ENCODE results near the gene SPINK4.
A peak's percentile ranks its signal among the peaks of the same experiment; 100 is the strongest.

Gene SPINK4

DNA sequence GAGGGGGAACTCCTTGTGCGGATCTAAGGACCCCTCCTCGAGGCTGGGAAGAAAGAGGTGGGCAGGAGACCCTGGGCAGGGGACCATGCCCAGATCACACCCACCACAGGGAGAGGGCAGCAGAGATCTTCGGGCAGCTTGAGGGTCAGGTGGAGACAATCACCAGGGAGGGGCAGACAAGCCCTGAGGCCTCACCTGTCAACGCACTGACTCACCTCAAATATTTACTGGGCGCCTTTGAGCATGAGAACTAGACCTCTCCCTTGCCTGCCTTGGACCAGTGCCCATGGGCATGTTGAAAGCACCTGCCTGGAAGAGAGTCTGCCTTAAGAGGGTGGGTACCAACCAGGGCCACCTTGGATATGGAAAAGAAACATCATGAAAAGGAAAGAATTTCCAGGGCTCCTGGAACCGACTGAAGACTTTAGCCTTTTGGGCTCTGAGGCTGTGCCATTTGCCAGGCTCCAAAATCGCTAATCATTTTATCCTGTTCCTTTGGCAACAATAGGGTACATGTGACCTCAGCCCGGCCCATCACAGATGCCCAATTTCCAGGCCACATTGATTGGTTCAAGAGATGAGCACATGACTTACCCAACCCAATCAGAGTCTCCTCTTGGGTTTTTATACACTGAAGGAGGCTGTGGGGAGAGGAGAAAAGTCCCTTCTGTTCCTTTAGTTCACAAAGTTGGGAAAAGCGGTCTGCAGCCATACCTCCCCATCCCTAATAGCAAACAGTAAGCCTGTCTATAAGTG lies 10.4 kb upstream of the SPINK4 start:
- no peak for DNase-seq (ENCODE audit: low spot score)

DNA sequence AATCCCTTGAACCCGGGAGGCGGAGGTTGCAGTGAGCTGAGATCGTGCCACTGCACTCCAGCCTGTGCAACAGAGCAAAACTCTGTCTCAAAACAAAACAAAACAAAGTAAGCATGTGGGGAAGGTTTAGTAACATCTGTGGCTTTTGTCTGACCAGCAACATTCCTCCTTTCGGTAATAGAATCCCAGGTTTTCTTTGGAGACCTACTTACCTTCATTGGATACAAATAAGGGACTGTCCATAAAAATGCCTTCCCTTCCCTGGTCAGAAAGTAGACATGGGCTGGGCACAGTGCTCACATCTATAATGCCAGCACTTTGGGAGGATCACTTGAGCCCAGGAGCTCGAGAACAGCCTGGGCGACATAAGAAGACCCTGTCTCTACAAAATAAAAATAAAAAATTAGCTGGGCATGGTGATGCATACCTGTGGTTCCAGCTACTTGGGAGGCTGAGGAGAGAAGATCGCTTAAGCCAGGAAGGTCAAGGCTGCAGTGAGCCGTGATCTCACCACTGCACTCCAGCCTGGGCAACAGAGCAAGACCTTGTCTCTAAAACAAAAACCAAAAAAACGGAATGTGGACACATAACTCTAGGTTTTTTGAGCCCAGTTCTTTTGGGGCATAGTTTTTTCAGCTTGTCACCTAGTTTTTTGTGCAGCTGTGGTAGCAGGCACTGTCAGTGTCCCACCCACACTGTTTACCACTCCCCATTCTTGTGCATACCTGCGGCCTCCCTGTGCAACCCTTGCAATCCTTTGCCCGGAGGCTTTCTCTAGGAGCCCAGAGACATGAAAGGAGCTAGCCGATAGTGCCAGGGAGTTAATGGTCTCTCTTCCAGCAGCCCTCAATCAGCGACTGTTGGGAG lies 9.0 kb upstream of the SPINK4 start:
- DNase-seq (ENCODE audit: low spot score): no peak

DNA sequence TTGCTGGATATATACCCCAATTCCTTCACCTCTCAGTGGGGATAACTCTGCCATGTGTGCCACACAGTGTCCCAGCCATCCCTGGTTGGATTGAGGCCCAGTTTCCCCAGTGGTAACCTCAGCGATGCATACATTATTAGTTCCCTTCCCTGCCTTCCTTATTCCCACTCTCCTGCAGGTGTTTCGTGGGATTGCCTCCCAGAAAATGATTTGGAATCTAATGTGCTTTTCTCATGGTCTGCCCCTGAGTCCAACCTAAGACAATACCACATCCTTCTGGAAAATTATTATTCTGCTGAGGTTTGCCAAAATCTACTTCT lies 8.4 kb upstream of the SPINK4 start:
- DNase-seq (ENCODE audit: low spot score): no peak

DNA sequence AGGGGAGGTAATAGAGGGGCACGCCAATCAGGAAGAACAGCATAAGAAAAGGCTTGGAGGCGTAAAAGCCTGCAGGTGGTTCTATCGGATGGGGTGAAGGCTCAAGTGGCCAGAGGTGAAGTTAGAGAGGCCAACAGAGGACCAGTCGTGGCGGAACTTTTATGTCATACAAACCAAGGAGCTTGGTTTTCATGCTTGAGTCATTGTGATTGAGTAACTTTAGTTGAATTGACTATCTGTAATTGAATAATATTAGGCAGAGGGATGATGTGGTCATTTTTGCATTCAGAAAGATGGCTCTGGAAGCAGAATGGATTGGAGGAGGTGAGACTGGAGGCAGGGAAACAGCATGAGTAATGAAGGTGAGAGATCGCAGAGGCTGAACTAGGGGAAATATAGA lies 7.2 kb upstream of the SPINK4 start:
- DNase-seq (ENCODE audit: low spot score): no peak

- peak; percentile 71 for DNase-seq (ENCODE audit: low spot score)
Observed at GRCh38 chr9:33233626-33234342, 6.2 kb upstream of the SPINK4 start.

GRCh38 chr9:33234511-33235467 lies 5.2 kb upstream of the SPINK4 start:
- no peak for DNase-seq (ENCODE audit: low spot score)

DNA sequence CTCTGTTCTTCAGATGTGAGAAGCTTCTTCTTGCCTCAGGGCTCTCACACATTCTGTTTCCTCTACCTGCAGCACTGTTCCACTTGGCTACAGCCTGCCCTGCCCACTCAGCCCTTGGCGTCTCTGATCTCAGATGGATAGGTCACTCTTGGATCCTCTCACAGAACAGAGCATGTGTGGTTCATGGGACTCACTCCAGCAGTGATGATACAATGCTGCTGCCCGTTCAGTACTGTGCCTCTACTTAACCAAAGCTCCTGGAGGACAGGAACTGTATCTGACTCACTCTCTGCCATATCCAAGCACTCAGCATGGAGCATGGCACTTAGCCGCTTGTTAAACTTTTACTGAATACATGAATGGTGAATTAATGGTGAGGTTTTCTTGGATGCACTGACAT lies 3.4 kb upstream of the SPINK4 start:
- no peak for DNase-seq (ENCODE audit: low spot score)

DNA sequence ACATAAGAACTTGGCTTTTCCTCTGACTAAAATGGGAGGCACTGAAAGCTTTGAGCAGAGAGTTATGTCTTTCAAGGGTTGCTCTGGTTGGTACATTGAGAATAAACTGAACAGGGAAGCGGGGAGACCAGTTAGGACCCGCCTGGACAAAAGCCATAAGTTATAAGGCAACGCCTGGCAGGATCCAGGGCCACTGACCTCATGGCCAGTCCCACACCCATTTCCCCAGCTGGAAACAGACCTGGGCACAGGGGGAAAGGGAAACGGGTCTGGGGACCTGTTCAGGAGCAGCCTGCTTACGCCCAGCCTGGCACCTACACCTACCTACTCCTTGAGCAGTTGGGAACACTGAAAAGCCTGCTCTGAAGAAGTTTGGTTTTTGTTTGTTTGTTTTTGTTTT lies 1.3 kb downstream of the SPINK4 start:
- DNase-seq (ENCODE audit: low spot score): no peak

DNA sequence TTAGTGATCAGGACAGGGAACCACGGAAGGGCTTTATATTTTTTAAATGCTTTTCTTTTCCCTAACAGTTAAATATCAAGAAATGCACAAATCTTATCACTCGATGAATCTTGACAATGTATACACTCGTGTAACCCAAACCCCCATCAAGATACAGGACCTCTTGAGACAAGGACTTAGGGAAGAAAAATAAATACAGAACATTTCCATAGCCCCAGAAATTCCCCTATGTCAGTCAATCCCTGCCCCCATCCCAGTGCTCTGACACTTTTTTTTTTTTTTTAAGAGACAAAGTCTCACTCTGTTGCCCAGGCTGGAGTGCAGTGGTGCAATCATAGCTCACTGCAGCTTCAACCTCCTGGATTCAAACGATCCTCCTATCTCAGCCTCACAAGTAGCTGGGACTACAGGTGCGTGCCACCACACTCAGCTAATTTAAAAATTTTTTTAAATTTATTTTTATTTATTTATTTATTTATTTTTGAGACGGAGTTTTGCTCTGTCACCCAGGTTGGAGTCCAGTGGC lies 2.7 kb downstream of the SPINK4 start:
- DNase-seq (ENCODE audit: low spot score): no peak

DNA sequence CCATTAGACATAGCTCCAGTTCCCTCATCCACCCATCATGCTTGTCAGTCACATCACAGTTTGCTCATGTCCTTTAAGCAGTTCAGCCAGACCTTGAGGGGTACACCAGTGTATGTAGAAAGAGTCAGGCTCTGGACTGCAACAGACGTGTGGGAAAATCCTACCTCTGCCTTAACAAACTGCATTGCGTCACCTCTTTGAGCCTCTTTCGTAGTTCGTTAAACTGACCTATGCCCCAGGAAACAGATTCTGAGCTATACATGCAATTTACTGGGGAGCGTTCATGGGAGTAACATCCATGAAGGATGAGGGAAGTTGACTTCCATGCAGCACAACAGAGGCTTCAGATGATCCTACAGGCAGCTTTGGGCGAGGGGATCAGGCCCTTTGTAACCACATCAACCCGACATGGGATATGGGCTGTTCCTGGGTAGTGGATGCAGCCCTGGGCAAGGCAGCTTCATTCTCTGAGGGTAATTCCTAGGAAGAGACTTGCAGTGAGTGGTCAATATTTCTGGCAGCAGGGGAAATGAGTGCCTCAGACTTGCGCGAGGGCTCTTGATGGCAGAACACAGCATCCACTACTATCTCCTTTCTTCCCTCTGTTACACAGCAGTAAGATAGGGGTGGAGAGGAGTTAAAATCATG lies 4.3 kb downstream of the SPINK4 start:
- DNase-seq (ENCODE audit: low spot score): no peak

DNA sequence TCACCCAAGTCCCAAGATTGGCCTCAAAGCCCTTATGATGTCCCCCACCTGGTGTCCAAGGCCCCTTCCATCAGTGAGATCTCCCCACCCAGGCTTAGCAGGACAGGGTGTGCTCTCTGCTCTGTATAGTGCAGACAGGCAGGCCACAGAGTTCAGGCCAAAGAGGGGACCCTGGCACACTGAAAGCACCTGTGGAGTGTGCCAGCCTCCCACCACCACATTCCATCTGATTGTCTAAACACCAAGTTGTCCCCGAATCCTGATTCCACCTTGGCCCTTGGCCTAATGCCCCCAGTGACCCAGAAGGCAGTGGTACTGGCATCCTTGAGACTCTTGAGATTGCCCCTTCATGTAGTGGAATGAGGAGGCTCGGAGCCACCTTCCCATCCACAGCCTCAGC lies 5.4 kb downstream of the SPINK4 start:
- DNase-seq (ENCODE audit: low spot score): no peak

GRCh38 chr9:33246269-33246860 lies 6.4 kb downstream of the SPINK4 start:
- DNase-seq (ENCODE audit: low spot score): no peak

GRCh38 chr9:33248606-33249005 lies 8.6 kb downstream of the SPINK4 start:
- no peak for DNase-seq (ENCODE audit: low spot score)

DNA sequence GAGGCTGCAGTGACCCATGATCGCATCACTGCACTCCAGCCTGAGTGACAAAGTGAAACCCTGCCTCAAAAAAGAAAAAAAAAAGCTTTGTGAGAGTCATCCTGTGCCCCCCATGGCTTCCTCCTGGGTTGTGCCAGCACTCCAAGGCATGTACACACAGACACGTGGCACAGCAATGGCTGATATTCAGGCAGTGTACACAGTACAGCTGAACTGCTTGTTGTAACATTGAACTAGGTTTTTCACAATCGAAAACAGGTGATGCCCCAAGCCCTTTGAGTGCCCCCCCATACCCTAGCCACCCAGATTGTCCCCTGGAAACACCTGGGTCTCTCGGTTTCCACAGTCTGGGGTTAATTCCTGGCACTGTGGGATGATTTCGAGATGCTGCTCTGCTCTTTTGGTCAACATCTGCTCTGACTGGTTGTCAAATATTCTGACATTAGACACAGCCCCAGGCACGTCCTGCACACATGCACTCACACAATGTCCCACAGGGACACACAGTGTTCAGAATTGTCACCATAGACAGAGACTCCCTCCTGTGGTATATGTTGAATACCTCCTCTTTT lies 9.2 kb downstream of the SPINK4 start:
- no peak for DNase-seq (ENCODE audit: low spot score)

- no peak for DNase-seq (ENCODE audit: low spot score)
Observed at GRCh38 chr9:33249983-33250382, 10.0 kb downstream of the SPINK4 start.

- peak; percentile 89 for DNase-seq (ENCODE audit: low spot score)
Observed at GRCh38 chr9:33250458-33250995, 10.6 kb downstream of the SPINK4 start.

DNA sequence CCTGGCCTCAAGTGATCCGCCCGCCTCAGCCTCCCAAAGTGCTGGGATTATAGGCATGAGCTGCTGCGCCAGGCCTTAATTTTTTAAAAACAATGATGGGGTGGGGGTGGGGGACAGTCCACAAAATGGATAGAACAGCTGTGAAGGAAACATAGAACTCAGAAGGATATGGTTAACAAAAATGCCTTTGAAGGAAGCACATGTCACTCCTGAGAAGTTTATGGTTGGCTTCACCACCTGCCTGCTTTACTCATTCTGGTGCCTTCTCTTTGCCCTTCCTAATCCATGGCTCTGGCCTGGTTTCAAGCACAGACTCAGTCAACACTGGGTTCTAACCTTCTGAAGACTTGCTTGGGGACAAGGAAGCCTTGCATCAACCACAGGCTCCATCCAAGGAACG lies 14.2 kb downstream of the SPINK4 start:
- DNase-seq (ENCODE audit: low spot score): no peak

DNA sequence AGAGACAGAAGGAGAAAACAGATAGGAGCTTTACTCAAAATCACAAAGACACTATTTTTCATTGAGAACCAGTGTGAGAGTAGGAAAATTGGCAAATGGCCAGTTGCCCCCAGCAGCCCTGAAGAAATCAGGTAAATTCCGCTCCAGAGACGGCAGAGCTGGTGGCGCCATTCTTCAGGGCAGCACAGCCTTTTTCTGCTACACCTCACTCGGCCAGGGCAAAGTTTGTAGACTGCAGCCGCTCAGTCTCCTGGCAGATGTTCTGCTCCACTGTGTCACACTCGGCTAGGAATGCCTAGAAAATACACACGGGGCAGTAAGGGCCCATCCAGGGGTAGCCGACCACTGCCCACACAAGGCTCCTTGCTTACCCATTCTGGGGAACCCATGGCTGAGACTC lies 15.0 kb downstream of the SPINK4 start:
- no peak for DNase-seq (ENCODE audit: low spot score)

DNA sequence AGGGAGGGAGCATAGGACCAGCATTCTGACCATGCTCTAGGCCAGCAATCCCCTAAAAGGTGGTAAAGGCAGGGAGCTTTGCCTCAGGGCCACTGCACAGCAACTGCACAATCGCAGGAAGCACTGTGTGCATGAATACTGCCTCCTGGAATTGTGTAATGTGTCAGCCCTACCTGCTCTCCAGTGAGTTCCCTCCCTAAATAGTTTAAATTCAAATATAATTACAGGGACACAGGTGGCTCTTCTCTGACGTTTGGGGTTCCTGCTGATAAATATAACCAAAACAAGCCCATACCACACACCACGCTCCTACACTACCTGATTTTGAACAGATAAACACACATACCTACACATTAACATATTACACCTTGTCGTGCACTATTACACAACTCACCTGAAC lies 15.5 kb downstream of the SPINK4 start:
- no peak for DNase-seq (ENCODE audit: low spot score)

DNA sequence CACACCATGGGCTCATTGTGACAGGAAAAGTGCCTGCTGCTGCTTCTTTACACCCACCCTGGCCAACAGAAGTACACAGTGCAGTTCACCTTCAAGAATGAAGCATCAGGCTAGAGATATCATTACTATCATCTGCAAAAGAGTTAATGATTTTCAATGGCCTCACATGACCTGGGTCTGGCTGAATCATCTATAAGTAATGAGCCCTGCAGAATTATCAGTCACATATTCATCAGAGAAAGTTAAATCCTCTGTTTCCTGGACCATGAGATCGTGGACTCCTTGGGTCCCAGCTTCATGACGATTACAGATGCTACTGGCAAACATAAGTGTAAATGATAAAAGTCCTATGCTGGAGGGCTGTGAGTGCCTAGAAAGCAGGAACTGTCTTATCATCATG lies 16.3 kb downstream of the SPINK4 start:
- DNase-seq (ENCODE audit: low spot score): no peak
